HCT116 (cell line): ENCODE results near the gene NECAB3. TPM values are rescaled to one million over a fixed set of nuclear protein-coding genes. Genes with fewer than 3 reads are reported as not detected.

ENCODE experiments used
- ATAC-seq: fragments of 200-7000 bp; cut with Tn5 transposase; 2 replicates; pipeline ENCODE4 v1.9.1; 2020; ENCODE audit warnings: mild to moderate bottlenecking, moderate library complexity
- BruUV-seq: library from RNA; stranded (reverse); fragments of 400-500 nt; replicated peaks from 2 replicates; lab custom pipeline; 2021; lab: Mats Ljungman, UMichigan
- CTCF ChIA-PET: fragments of 300-600 bp; sonication (Branson Sonifier 250); formaldehyde crosslinking; loops from one replicate; lab custom pipeline; 2021; ENCODE audit warnings: antibody characterized with exemption; lab: Charles Lee
- POLR2A ChIA-PET: fragments of 300-600, 350-600 bp; sonication (Branson Sonifier 250); formaldehyde crosslinking; loops from one replicate; lab custom pipeline; 2021; ENCODE audit warnings: antibody characterized with exemption; lab: Charles Lee
- RAD21 ChIA-PET, 2 experiments: fragments of 300-600 bp; sonication (Branson Sonifier 250); formaldehyde crosslinking; loops; one replicate each; lab custom pipeline; 2023; ENCODE audit warnings: low total read pairs in 2 of 2; ENCODE audit not compliant: uncharacterized antibody in 2 of 2, unreplicated experiment in 2 of 2, low non-redundant PET in 1 of 2; lab: Charles Lee
- DNase-seq: peaks from one replicate; pipeline ENCODE4 v3.0.0-alpha.2; 2010; ENCODE audit warnings: low read depth, low spot score
- H2AFZ ChIP-seq: fragments of 200-600 bp; shearing (Covaris generic), sonication (generic); 2 replicates; pipeline ENCODE4 v1.6.1; 2017; ENCODE audit warnings: low read depth, mixed run types, mixed read lengths, antibody characterized with exemption, low read length; ENCODE audit not compliant: poor library complexity, severe bottlenecking
- H3K27ac ChIP-seq: 2 replicates; pipeline ENCODE4 v1.5.1; 2012; ENCODE audit warnings: low read depth, low read length
- H3K27me3 ChIP-seq: fragments of 200-600 bp; sonication (generic); 2 replicates; pipeline ENCODE4 v1.6.1; 2016; ENCODE audit warnings: mixed run types, low read length, mixed read lengths; ENCODE audit not compliant: insufficient read depth
- H3K36me3 ChIP-seq, 2 experiments: fragments of 200-500 bp in 1 of 2; fragments of 200-600 bp in 1 of 2; sonication (Bioruptor generic) in 1 of 2; sonication (generic) in 1 of 2; 2 replicates each; pipeline versions ENCODE4 v1.5.1 to v1.6.1; 2014 to 2016; ENCODE audit warnings: low read length in 2 of 2, inconsistent platforms in 1 of 2, mixed read lengths in 1 of 2, mixed run types in 1 of 2; ENCODE audit not compliant: insufficient read depth in 2 of 2, control insufficient read depth in 1 of 2
- H3K4me1 ChIP-seq, 2 experiments: fragments of 200-600 bp in 1 of 2; sonication (generic) in 1 of 2; 2 replicates each; pipeline versions ENCODE4 v1.5.1 to v1.6.1; 2012 to 2017; ENCODE audit warnings: low read length in 2 of 2, inconsistent platforms in 1 of 2, mild to moderate bottlenecking in 1 of 2, mixed read lengths in 1 of 2, mixed run types in 1 of 2, moderate library complexity in 1 of 2; ENCODE audit not compliant: insufficient read depth in 2 of 2, control insufficient read depth in 1 of 2
- H3K4me2 ChIP-seq: fragments of 200-600 bp; sonication (generic); 2 replicates; pipeline ENCODE4 v1.6.1; 2017; ENCODE audit warnings: mixed run types, low read length, mixed read lengths
- H3K4me3 ChIP-seq, 2 experiments: fragments of 200-600 bp in 1 of 2; sonication (generic) in 1 of 2; replicated peaks in 1 of 2; 2 replicates each; pipeline ENCODE4 v1.5.1; 2011 to 2016; ENCODE audit warnings: low read length in 2 of 2, control low read depth in 1 of 2, low read depth in 1 of 2, mild to moderate bottlenecking in 1 of 2, mixed read lengths in 1 of 2, mixed run types in 1 of 2
- H3K79me2 ChIP-seq: fragments of 200-600 bp; sonication (generic); 2 replicates; pipeline ENCODE4 v1.6.1; 2017; ENCODE audit warnings: mild to moderate bottlenecking, mixed run types, low read length, moderate library complexity, mixed read lengths; ENCODE audit not compliant: insufficient read depth
- H3K9ac ChIP-seq: fragments of 200-600 bp; sonication (generic); 2 replicates; pipeline ENCODE4 v1.6.1; 2016; ENCODE audit warnings: low read length, mixed read lengths
- H3K9me2 ChIP-seq: fragments of 200-600 bp; sonication (generic), shearing (Covaris generic); 2 replicates; pipeline ENCODE4 v1.6.1; 2017; ENCODE audit warnings: mixed run types, mild to moderate bottlenecking, moderate library complexity; ENCODE audit not compliant: insufficient read depth
- H3K9me3 ChIP-seq, 2 experiments: fragments of 200-500 bp in 1 of 2; fragments of 200-600 bp in 1 of 2; sonication (Bioruptor generic) in 1 of 2; sonication (generic) in 1 of 2; 2 replicates each; pipeline ENCODE4 v1.6.1; 2014 to 2017; ENCODE audit warnings: low read length in 2 of 2, mixed read lengths in 2 of 2, inconsistent platforms in 1 of 2, low read depth in 1 of 2, mild to moderate bottlenecking in 1 of 2, mixed run types in 1 of 2, moderate library complexity in 1 of 2; ENCODE audit not compliant: control insufficient read depth in 1 of 2, insufficient read depth in 1 of 2
- H4K20me1 ChIP-seq: fragments of 200-600 bp; sonication (generic), shearing (Covaris generic); 2 replicates; pipeline ENCODE4 v1.6.1; 2017; ENCODE audit warnings: mixed run types, mild to moderate bottlenecking, moderate library complexity; ENCODE audit not compliant: insufficient read depth
- CBX3 ChIP-seq: IDR thresholded peaks from 2 replicates; pipeline ENCODE4 v1.6.1; 2012; ENCODE audit warnings: low read depth
- CEBPB ChIP-seq: IDR thresholded peaks from 2 replicates; pipeline ENCODE4 v1.6.1; 2012; ENCODE audit warnings: low read depth
- EGR1 ChIP-seq: IDR thresholded peaks from 2 replicates; pipeline ENCODE4 v1.6.1; 2012; ENCODE audit warnings: low read depth
- EZH2 ChIP-seq: fragments of 200-600 bp; sonication (generic); IDR thresholded peaks from 2 replicates; pipeline ENCODE4 v1.6.1; 2017; ENCODE audit warnings: antibody characterized with exemption, mixed run types
- EZH2phosphoT487 ChIP-seq: fragments of 200-600 bp; IDR thresholded peaks from 2 replicates; pipeline ENCODE4 v1.6.1; 2018; ENCODE audit warnings: antibody characterized with exemption, borderline replicate concordance
- FOSL1 ChIP-seq: IDR thresholded peaks from 2 replicates; pipeline ENCODE4 v1.6.1; 2012; ENCODE audit warnings: low read depth
- JUND ChIP-seq: IDR thresholded peaks from 2 replicates; pipeline ENCODE4 v1.6.1; 2012
- POLR2AphosphoS5 ChIP-seq: IDR thresholded peaks from 2 replicates; pipeline ENCODE4 v1.6.1; 2011; ENCODE audit warnings: mild to moderate bottlenecking, low read depth, low read length, moderate library complexity
- SP1 ChIP-seq: IDR thresholded peaks from 2 replicates; pipeline ENCODE4 v1.6.1; 2012; ENCODE audit warnings: low read depth
- ZNF274 ChIP-seq: fragments of 200-500 bp; sonication (Bioruptor generic); IDR thresholded peaks from 2 replicates; pipeline ENCODE4 v1.6.1; 2014; ENCODE audit warnings: mild to moderate bottlenecking, low read depth, low read length, inconsistent platforms
- intact Hi-C: fragments of 100-400 bp; cut with micrococcal nuclease; formaldehyde crosslinking; loops from 2 replicates; pipeline ENCODE4 v1.10.0; 2022
- total RNA-seq: library from RNA; stranded (reverse); gene quantifications from one replicate; pipeline ENCODE4 v1.2.1, GENCODE V29; 2021; ENCODE audit not compliant: unreplicated experiment
- TF ChIP-seq, protein P1 (sequence below): IDR thresholded peaks from 2 replicates; pipeline ENCODE4 v1.6.1; 2011; ENCODE audit warnings: mild to moderate bottlenecking, low read length, moderate library complexity; ENCODE audit not compliant: insufficient replicate concordance; ENCODE audit errors: extremely low read depth
- TF ChIP-seq, protein P2 (sequence below): IDR thresholded peaks from 2 replicates; pipeline ENCODE4 v1.6.1; 2012
- TF ChIP-seq, protein P3 (sequence below): IDR thresholded peaks from 2 replicates; pipeline ENCODE4 v1.6.1; 2012; ENCODE audit warnings: low read depth

The NECAB3 gene
- total RNA-seq, 1 experiment from 2014 or later = 48.1 TPM

DNA sequence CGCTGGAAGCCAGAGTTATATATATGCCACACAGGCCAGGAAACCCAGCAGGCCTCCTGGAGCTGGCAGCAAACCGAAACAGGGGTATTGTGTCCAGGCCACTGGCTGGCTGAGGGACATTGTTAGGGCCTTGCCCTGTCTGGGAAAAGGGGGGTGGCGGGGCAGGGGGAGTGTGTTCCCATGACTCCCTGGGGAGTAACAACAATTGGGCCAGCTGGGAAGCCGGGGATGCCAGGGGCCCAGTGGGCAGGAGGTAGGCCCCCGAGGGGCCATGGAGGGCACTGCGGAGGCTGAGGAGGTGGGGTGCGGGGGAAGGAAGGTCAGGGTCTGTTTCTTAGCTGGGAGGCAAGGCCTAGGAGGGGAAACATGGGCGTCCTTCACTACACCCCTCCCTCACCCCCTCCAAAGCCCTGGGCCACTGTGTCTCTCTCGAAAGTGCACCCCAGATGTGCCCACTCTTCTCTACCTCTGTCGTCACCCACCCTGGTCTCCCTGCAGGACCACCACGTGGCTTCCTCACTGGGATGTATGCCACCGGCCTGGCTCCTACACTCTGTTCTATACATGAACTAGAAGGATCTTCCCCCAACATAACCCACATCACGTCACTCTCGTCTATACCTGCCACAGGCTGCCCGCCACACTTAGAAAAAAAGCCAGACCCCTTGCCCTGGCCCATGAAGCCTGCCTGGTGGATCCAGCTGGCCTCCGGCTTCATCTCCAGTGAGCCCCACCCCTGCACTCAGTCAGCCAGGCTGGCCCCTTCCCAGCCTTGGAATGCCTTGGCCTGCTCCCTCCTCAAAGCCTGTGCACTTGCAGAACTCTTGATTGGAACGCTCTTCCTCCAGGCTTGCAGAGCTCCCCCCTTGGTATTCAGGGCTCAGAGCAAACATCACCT, 19.8 kb upstream of the NECAB3 start:
- Histone ChIP-seq H2AFZ (no peak overlapping the region), H3K9me3 (no peaks in the 10 kb centered on the region), H3K27me3 (no peaks in the 10 kb centered on the region), H3K9me2 (no peaks in the 10 kb centered on the region), H3K79me2 (no peaks in the 10 kb centered on the region), H4K20me1 (no peaks in the 10 kb centered on the region), H3K4me1 (peaks cover 2 to 6% of the 10 kb centered on the region in 2 experiments; a peak in 2 of 4 replicates), H3K4me2 (no peak overlapping the region), H3K36me3 (no peaks in the 10 kb centered on the region), H3K27ac (no peak overlapping the region), H3K4me3 (no peak overlapping the region), H3K9ac (no peak overlapping the region)
- ChIA-PET RAD21 (no interaction called here), POLR2A (interaction anchor here (0.9 kb wide), 1 partner anchor 26 kb away, joined by 3 read pairs; the partner anchor contains the start of gene PXMP4), CTCF (no interaction called here)
- ATAC-seq (no peak), DNase-seq (no peak)
- TF ChIP-seq, protein P1, sequence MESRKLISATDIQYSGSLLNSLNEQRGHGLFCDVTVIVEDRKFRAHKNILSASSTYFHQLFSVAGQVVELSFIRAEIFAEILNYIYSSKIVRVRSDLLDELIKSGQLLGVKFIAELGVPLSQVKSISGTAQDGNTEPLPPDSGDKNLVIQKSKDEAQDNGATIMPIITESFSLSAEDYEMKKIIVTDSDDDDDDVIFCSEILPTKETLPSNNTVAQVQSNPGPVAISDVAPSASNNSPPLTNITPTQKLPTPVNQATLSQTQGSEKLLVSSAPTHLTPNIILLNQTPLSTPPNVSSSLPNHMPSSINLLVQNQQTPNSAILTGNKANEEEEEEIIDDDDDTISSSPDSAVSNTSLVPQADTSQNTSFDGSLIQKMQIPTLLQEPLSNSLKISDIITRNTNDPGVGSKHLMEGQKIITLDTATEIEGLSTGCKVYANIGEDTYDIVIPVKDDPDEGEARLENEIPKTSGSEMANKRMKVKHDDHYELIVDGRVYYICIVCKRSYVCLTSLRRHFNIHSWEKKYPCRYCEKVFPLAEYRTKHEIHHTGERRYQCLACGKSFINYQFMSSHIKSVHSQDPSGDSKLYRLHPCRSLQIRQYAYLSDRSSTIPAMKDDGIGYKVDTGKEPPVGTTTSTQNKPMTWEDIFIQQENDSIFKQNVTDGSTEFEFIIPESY = no peak
- TF ChIP-seq FOSL1 (no peak), ZNF274 (no peak)
- intact Hi-C loops = no loop called here
- no TSS peak for BruUV-seq

DNA sequence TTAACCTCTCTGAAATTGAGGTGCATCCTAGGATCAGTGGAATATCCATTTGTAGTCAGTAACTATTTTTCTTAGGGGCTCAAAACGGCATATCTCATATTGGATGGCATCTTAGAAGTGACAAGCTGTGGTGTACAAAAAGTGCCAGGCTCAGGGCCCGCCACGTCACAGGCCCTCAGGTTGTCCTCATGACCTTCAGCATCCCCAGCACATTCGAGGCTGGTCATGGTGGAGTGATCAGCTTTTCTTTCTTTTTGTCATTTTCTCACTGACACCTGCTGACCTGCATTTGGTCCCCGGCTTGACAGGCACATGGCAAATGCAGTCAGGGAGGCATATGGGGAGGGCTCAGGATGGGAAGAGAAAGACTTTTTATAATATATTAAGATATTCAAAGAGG, 19.1 kb upstream of the NECAB3 start:
- Histone ChIP-seq H3K4me3 (no peak overlapping the region), H3K36me3 (no peaks in the 10 kb centered on the region), H3K27me3 (no peaks in the 10 kb centered on the region), H3K79me2 (no peaks in the 10 kb centered on the region), H3K9me3 (no peaks in the 10 kb centered on the region), H4K20me1 (no peaks in the 10 kb centered on the region), H3K4me2 (no peak overlapping the region), H3K9ac (no peak overlapping the region), H3K27ac (no peak overlapping the region), H2AFZ (no peak overlapping the region), H3K4me1 (peaks cover 2 to 6% of the 10 kb centered on the region in 2 experiments; a peak in 2 of 4 replicates), H3K9me2 (no peaks in the 10 kb centered on the region)
- RAD21 ChIA-PET = no interaction called here
- POLR2A ChIA-PET = interaction anchor here (0.9 kb wide), 1 partner anchor 27 kb away, joined by 3 read pairs; the partner anchor contains the start of gene PXMP4
- no peak for DNase-seq
- CTCF ChIA-PET = no interaction called here
- intact Hi-C loops = no loop called here
- BruUV-seq = no TSS peak
- no peak for ATAC-seq
- TF ChIP-seq SP1 (no peak), CBX3 (no peak), CEBPB (no peak), EZH2 (no peak), FOSL1 (no peak), EZH2phosphoT487 (no peak), POLR2AphosphoS5 (no peak), ZNF274 (no peak), EGR1 (no peak), JUND (no peak)
- TF ChIP-seq, protein P2, sequence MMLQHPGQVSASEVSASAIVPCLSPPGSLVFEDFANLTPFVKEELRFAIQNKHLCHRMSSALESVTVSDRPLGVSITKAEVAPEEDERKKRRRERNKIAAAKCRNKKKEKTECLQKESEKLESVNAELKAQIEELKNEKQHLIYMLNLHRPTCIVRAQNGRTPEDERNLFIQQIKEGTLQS = no peak
- TF ChIP-seq, protein P3, sequence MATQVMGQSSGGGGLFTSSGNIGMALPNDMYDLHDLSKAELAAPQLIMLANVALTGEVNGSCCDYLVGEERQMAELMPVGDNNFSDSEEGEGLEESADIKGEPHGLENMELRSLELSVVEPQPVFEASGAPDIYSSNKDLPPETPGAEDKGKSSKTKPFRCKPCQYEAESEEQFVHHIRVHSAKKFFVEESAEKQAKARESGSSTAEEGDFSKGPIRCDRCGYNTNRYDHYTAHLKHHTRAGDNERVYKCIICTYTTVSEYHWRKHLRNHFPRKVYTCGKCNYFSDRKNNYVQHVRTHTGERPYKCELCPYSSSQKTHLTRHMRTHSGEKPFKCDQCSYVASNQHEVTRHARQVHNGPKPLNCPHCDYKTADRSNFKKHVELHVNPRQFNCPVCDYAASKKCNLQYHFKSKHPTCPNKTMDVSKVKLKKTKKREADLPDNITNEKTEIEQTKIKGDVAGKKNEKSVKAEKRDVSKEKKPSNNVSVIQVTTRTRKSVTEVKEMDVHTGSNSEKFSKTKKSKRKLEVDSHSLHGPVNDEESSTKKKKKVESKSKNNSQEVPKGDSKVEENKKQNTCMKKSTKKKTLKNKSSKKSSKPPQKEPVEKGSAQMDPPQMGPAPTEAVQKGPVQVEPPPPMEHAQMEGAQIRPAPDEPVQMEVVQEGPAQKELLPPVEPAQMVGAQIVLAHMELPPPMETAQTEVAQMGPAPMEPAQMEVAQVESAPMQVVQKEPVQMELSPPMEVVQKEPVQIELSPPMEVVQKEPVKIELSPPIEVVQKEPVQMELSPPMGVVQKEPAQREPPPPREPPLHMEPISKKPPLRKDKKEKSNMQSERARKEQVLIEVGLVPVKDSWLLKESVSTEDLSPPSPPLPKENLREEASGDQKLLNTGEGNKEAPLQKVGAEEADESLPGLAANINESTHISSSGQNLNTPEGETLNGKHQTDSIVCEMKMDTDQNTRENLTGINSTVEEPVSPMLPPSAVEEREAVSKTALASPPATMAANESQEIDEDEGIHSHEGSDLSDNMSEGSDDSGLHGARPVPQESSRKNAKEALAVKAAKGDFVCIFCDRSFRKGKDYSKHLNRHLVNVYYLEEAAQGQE = no peak
